Measurements from ENCODE around the gene TRERF1. TPM values are rescaled to one million over a fixed set of nuclear protein-coding genes. Genes with fewer than 3 reads are reported as not detected.

TRERF1 gene
- total RNA-seq, 1 donor, result 12.0 TPM

GRCh38 chr6:42374018-42374669 is 77.6 kb downstream of the TRERF1 start:
- TF ChIP-seq CTCF (IDR thresholded peaks at IDR 0.05; ENCODE audit: insufficient read depth, low read length), result no peak
- no peak for DNase-seq (ENCODE audit: low read depth)
- no peak overlapping the region for H3K4me3 ChIP-seq (ENCODE audit: low read depth, low read length)

GRCh38 chr6:42372699-42373098 is 79.0 kb downstream of the TRERF1 start:
- DNase-seq (ENCODE audit: low read depth), result no peak

GRCh38 chr6:42370323-42370985 is 81.3 kb downstream of the TRERF1 start:
- DNase-seq (ENCODE audit: low read depth), result no peak
- TF ChIP-seq CTCF (IDR thresholded peaks at IDR 0.05; ENCODE audit: insufficient read depth, low read length), result no peak

More at GRCh38 chr6:42372699-42373098, 79.0 kb downstream of the TRERF1 start:
- H3K4me3 ChIP-seq (ENCODE audit: low read depth, low read length), result no peak overlapping the region
- TF ChIP-seq CTCF (IDR thresholded peaks at IDR 0.05; ENCODE audit: insufficient read depth, low read length), result no peak

GRCh38 chr6:42369568-42369967 is 82.2 kb downstream of the TRERF1 start:
- no peak for DNase-seq (ENCODE audit: low read depth)
- H3K4me3 ChIP-seq (ENCODE audit: low read depth, low read length), result no peak overlapping the region
- no peak for TF ChIP-seq CTCF (IDR thresholded peaks at IDR 0.05; ENCODE audit: insufficient read depth, low read length)

More at GRCh38 chr6:42370323-42370985, 81.3 kb downstream of the TRERF1 start:
- no peak overlapping the region for H3K4me3 ChIP-seq (ENCODE audit: low read depth, low read length)

- TF ChIP-seq CTCF (IDR thresholded peaks at IDR 0.05; ENCODE audit: insufficient read depth, low read length), result no peak
- no peak for DNase-seq (ENCODE audit: low read depth)
- no peak overlapping the region for H3K4me3 ChIP-seq (ENCODE audit: low read depth, low read length)
Measured at GRCh38 chr6:42368181-42368580, 83.5 kb downstream of the TRERF1 start.

- no peak overlapping the region for H3K4me3 ChIP-seq (ENCODE audit: low read depth, low read length)
- no peak for TF ChIP-seq CTCF (IDR thresholded peaks at IDR 0.05; ENCODE audit: insufficient read depth, low read length)
- DNase-seq (ENCODE audit: low read depth), result no peak
Measured at GRCh38 chr6:42367353-42368011, 84.2 kb downstream of the TRERF1 start.

All from fibroblast of the aortic adventitia (primary cell).